Calu3 (cell line): ENCODE measurements around the gene TSPAN18. TPM values are rescaled to one million over a fixed set of nuclear protein-coding genes. Genes with fewer than 3 reads are reported as not detected.

Experiments
- BruUV-seq: library from RNA; stranded (reverse); fragments of 400-500 nt; replicated peaks from 2 replicates; lab custom pipeline; 2021; lab: Mats Ljungman, UMichigan
- CTCF ChIA-PET: fragments of 300-600 bp; sonication (Branson Sonifier 250); formaldehyde crosslinking; loops from one replicate; lab custom pipeline; 2022; ENCODE audit warnings: antibody characterized with exemption; lab: Charles Lee
- DNase-seq: peaks from one replicate; pipeline ENCODE4 v3.0.0; 2022
- H3K27ac Mint-ChIP-seq: one replicate; pipeline ENCODE4 v1.8.0; 2022; ENCODE audit warnings: mixed read lengths; ENCODE audit not compliant: unreplicated experiment
- H3K27me3 Mint-ChIP-seq: one replicate; pipeline ENCODE4 v1.8.0; 2022; ENCODE audit warnings: mixed read lengths; ENCODE audit not compliant: unreplicated experiment
- H3K36me3 Mint-ChIP-seq: one replicate; pipeline ENCODE4 v1.8.0; 2022; ENCODE audit warnings: mild to moderate bottlenecking, moderate library complexity, mixed read lengths; ENCODE audit not compliant: insufficient read depth, unreplicated experiment
- H3K4me1 Mint-ChIP-seq: one replicate; pipeline ENCODE4 v1.8.0; 2022; ENCODE audit warnings: mild to moderate bottlenecking, low read depth, mixed read lengths; ENCODE audit not compliant: unreplicated experiment
- H3K4me3 Mint-ChIP-seq: one replicate; pipeline ENCODE4 v1.8.0; 2022; ENCODE audit warnings: mild to moderate bottlenecking, low read depth, moderate library complexity, mixed read lengths; ENCODE audit not compliant: unreplicated experiment
- H3K9me3 Mint-ChIP-seq: one replicate; pipeline ENCODE4 v1.8.0; 2022; ENCODE audit warnings: low read depth, mixed read lengths; ENCODE audit not compliant: unreplicated experiment
- intact Hi-C: fragments of 100-400 bp; cut with micrococcal nuclease; formaldehyde crosslinking; loops from one replicate; pipeline ENCODE4 v1.10.0; 2022; ENCODE audit not compliant: unreplicated experiment
- total RNA-seq: library from RNA; stranded (reverse); gene quantifications from 2 replicates; pipeline ENCODE4 v1.2.3, GENCODE V29; 2022
- TF ChIP-seq, protein P1 (sequence below): fragments of 200-600 bp; IDR thresholded peaks from one replicate; pipeline ENCODE4 v1.8.0; 2022; ENCODE audit warnings: antibody characterized with exemption; ENCODE audit not compliant: unreplicated experiment

The TSPAN18 gene
- total RNA-seq, 1 experiment from 2014 or later, result not detected

DNA sequence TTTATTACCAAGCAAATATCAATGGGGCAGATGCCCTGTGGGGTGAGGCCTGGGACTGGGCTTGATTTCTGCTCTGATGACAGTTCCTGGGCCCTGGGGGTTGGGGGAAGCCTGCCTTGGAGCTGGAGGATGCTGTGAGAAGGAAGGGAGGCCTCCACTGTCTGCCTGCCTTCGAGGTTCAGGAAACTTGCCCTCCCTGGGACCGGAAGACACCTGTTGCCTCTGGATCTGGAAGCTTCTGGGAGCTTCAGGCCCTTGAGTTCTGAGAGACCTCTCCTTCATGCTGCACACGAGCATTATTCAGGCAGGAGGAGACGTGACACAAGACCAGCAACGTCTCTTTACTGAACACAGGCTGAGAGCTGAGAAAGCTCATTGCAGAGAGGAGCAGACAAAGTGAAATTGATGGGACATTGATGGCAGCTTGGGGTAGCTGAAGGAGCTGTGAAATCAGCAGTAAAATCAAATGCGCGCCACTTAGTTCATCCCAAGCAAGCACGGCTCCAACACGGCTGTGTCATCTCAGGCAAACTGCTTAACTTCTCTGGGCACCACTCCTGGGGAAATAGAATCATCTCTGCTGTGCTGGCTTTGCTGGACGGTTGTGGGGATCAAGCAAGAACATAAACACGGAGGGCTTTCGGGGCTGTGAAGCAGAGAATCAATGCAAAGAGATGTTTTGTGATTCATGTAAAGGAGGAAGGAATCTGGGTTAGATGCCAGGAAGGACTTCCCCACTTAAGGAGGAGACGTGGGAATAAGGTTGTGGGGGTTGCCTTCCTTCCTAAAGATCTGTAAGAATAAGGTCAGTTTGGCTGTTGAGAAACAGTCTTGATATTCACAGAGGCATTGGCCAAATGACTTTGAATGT is 159.4 kb downstream of the TSPAN18 start:
- H3K27me3 Mint-ChIP-seq, result peaks cover 62% of the 10 kb centered on the region
- CTCF ChIA-PET, result interaction anchor here (0.5 to 1.9 kb wide), 2 partner anchors 21 to 26 kb away, joined by 4 to 5 read pairs; no protein-coding TSS in a partner anchor
- no peaks in the 10 kb centered on the region for H3K9me3 Mint-ChIP-seq
- H3K36me3 Mint-ChIP-seq, result no peaks in the 10 kb centered on the region
- no TSS peak for BruUV-seq
- TF ChIP-seq, protein P1, sequence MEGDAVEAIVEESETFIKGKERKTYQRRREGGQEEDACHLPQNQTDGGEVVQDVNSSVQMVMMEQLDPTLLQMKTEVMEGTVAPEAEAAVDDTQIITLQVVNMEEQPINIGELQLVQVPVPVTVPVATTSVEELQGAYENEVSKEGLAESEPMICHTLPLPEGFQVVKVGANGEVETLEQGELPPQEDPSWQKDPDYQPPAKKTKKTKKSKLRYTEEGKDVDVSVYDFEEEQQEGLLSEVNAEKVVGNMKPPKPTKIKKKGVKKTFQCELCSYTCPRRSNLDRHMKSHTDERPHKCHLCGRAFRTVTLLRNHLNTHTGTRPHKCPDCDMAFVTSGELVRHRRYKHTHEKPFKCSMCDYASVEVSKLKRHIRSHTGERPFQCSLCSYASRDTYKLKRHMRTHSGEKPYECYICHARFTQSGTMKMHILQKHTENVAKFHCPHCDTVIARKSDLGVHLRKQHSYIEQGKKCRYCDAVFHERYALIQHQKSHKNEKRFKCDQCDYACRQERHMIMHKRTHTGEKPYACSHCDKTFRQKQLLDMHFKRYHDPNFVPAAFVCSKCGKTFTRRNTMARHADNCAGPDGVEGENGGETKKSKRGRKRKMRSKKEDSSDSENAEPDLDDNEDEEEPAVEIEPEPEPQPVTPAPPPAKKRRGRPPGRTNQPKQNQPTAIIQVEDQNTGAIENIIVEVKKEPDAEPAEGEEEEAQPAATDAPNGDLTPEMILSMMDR, result no peak
- no peak overlapping the region for H3K4me3 Mint-ChIP-seq
- no peak overlapping the region for H3K27ac Mint-ChIP-seq
- no peak for DNase-seq
- H3K4me1 Mint-ChIP-seq, result peaks cover 23% of the 10 kb centered on the region
- intact Hi-C loops, result no loop called here

DNA sequence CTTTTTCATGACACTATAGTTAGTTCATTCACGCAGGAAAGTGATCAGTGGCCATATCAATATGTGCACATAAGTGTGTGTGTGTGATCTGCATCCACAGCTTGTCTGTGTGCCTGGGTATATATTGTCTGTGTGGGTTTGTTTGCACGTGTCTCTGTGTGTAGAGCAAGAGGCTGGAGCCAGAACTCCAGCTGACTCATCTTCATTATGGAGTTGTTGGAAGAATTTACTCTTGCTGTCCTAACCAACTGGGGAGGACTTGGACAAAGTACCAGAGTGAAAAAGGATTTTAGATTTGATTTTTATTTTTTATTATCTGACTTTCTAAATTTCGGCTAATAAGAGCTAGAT is 160.0 kb downstream of the TSPAN18 start:
- Mint-ChIP-seq H3K4me3 (no peak overlapping the region), H3K36me3 (no peaks in the 10 kb centered on the region), H3K9me3 (no peaks in the 10 kb centered on the region), H3K27me3 (peaks cover 56% of the 10 kb centered on the region), H3K27ac (no peak overlapping the region), H3K4me1 (peaks cover 23% of the 10 kb centered on the region)
- intact Hi-C loops, result no loop called here
- no peak for DNase-seq
- CTCF ChIA-PET, result interaction anchor here (1.9 kb wide), 1 partner anchor 21 kb away, joined by 5 read pairs; no protein-coding TSS in a partner anchor
- no TSS peak for BruUV-seq
- TF ChIP-seq, protein P1, result no peak

DNA sequence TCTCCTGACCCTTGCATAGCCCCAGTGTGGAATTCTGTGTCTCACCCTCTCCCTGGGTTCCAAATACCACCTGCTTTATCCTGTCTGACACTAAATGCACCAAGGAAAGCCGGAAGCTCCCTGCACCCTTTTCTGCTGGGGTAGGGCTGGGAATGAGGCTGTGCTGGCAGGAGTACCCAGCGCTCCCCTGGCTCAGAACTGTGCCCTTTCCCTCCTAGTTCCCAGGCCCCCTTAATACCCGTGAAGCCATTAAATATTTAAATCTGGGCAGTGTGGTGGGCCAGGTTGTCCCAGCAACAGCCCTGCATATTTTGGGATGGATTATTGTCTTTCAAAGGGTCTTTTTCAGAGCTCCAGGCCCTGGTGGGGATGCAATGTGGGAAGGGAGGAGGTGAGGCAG is 160.9 kb downstream of the TSPAN18 start:
- no peaks in the 10 kb centered on the region for H3K36me3 Mint-ChIP-seq
- H3K4me3 Mint-ChIP-seq, result no peak overlapping the region
- intact Hi-C loops, result no loop called here
- BruUV-seq, result no TSS peak
- TF ChIP-seq, protein P1, result no peak
- peaks cover 17% of the 10 kb centered on the region for H3K4me1 Mint-ChIP-seq
- CTCF ChIA-PET, result no interaction called here
- H3K9me3 Mint-ChIP-seq, result no peaks in the 10 kb centered on the region
- no peak overlapping the region for H3K27ac Mint-ChIP-seq
- peaks cover 48% of the 10 kb centered on the region for H3K27me3 Mint-ChIP-seq
- DNase-seq, result no peak

DNA sequence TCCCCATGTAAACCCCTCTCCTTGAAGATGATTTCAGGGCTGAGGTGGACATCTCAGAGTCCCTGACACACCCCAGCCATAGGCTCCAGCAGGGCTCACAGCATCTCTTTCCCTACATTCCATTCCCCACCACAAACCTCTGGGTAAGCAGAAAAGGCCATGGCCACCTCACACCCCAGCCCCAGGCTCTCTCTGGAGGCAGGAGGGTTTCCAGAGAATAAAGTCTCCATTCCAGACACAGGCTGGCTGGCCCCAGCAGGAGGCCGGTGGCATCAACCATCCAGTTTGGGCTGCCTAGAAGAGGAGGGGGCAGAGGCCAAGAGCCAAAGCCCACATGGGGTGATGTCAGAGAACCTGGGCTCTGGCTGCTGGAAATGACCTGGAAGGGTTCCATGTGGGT is 162.5 kb downstream of the TSPAN18 start:
- Mint-ChIP-seq H3K4me1 (peaks cover under 1% of the 10 kb centered on the region), H3K4me3 (no peak overlapping the region), H3K27me3 (peaks cover 37% of the 10 kb centered on the region), H3K36me3 (no peaks in the 10 kb centered on the region), H3K27ac (no peak overlapping the region), H3K9me3 (no peaks in the 10 kb centered on the region)
- TF ChIP-seq, protein P1, result no peak
- no peak for DNase-seq
- intact Hi-C loops, result no loop called here
- CTCF ChIA-PET, result interaction anchor here (1.7 kb wide), 1 partner anchor 267 kb away, joined by 4 read pairs; no protein-coding TSS in a partner anchor
- no TSS peak for BruUV-seq
